ENCODE data around the gene GIMAP8.

GIMAP8 gene

GRCh38 chr7:150439967-150440366, 10.5 kb upstream of the GIMAP8 start:
- Histone ChIP-seq H3K9me3 (ENCODE audit: control insufficient read depth, insufficient read depth, low read length) (0 out of 2 replicates have a peak, but pooled peaks cover 4% of the 10 kb centered on the region), H3K9ac (ENCODE audit: low read depth, low read length) (no peak overlapping the region), H3K4me1 (ENCODE audit: insufficient read depth, low read length) (no peaks in the 10 kb centered on the region), H3K36me3 (ENCODE audit: insufficient read depth, low read length) (no peaks in the 10 kb centered on the region)

GRCh38 chr7:150441524-150441923, 8.9 kb upstream of the GIMAP8 start:
- Histone ChIP-seq H3K9ac (ENCODE audit: low read depth, low read length) (no peak overlapping the region), H3K9me3 (ENCODE audit: control insufficient read depth, insufficient read depth, low read length) (0 out of 2 replicates have a peak, but pooled peaks cover 4% of the 10 kb centered on the region), H3K4me1 (ENCODE audit: insufficient read depth, low read length) (no peaks in the 10 kb centered on the region), H3K36me3 (ENCODE audit: insufficient read depth, low read length) (no peaks in the 10 kb centered on the region)

GRCh38 chr7:150442811-150443210, 7.6 kb upstream of the GIMAP8 start:
- H3K4me1 ChIP-seq (ENCODE audit: insufficient read depth, low read length): no peaks in the 10 kb centered on the region
- no peaks in the 10 kb centered on the region for H3K36me3 ChIP-seq (ENCODE audit: insufficient read depth, low read length)
- H3K9me3 ChIP-seq (ENCODE audit: control insufficient read depth, insufficient read depth, low read length): 0 out of 2 replicates have a peak, but pooled peaks cover 4% of the 10 kb centered on the region
- no peak overlapping the region for H3K9ac ChIP-seq (ENCODE audit: low read depth, low read length)

GRCh38 chr7:150443793-150444540, 6.5 kb upstream of the GIMAP8 start:
- no peaks in the 10 kb centered on the region for H3K4me1 ChIP-seq (ENCODE audit: insufficient read depth, low read length)
- H3K9ac ChIP-seq (ENCODE audit: low read depth, low read length): no peak overlapping the region
- no peaks in the 10 kb centered on the region for H3K36me3 ChIP-seq (ENCODE audit: insufficient read depth, low read length)
- 0 out of 2 replicates have a peak, but pooled peaks cover 4% of the 10 kb centered on the region for H3K9me3 ChIP-seq (ENCODE audit: control insufficient read depth, insufficient read depth, low read length)

GRCh38 chr7:150444674-150445365, 5.6 kb upstream of the GIMAP8 start:
- Histone ChIP-seq H3K36me3 (ENCODE audit: insufficient read depth, low read length) (no peaks in the 10 kb centered on the region), H3K9me3 (ENCODE audit: control insufficient read depth, insufficient read depth, low read length) (0 out of 2 replicates have a peak, but pooled peaks cover 4% of the 10 kb centered on the region), H3K9ac (ENCODE audit: low read depth, low read length) (no peak overlapping the region), H3K4me1 (ENCODE audit: insufficient read depth, low read length) (no peaks in the 10 kb centered on the region)

- Histone ChIP-seq H3K9ac (ENCODE audit: low read depth, low read length) (no peak overlapping the region), H3K36me3 (ENCODE audit: insufficient read depth, low read length) (no peaks in the 10 kb centered on the region), H3K9me3 (ENCODE audit: control insufficient read depth, insufficient read depth, low read length) (0 out of 2 replicates have a peak, but pooled peaks cover 4% of the 10 kb centered on the region), H3K4me1 (ENCODE audit: insufficient read depth, low read length) (no peaks in the 10 kb centered on the region)
These were observed 4.0 kb upstream of the GIMAP8 start for GRCh38 chr7:150446288-150446938.

- H3K9ac ChIP-seq (ENCODE audit: low read depth, low read length): no peak overlapping the region
- no peaks in the 10 kb centered on the region for H3K4me1 ChIP-seq (ENCODE audit: insufficient read depth, low read length)
These were observed 2.3 kb upstream of the GIMAP8 start for GRCh38 chr7:150447966-150448788.

GRCh38 chr7:150448789-150449147, 1.7 kb upstream of the GIMAP8 start:
- no peaks in the 10 kb centered on the region for H3K36me3 ChIP-seq (ENCODE audit: insufficient read depth, low read length)
- no peaks in the 10 kb centered on the region for H3K9me3 ChIP-seq (ENCODE audit: control insufficient read depth, insufficient read depth, low read length)
- no peak overlapping the region for H3K9ac ChIP-seq (ENCODE audit: low read depth, low read length)
- no peaks in the 10 kb centered on the region for H3K4me1 ChIP-seq (ENCODE audit: insufficient read depth, low read length)

More at GRCh38 chr7:150447966-150448788, 2.3 kb upstream of the GIMAP8 start:
- Histone ChIP-seq H3K9me3 (ENCODE audit: control insufficient read depth, insufficient read depth, low read length) (no peaks in the 10 kb centered on the region), H3K36me3 (ENCODE audit: insufficient read depth, low read length) (no peaks in the 10 kb centered on the region)

GRCh38 chr7:150449206-150449952, 1.1 kb upstream of the GIMAP8 start:
- no peak overlapping the region for H3K9ac ChIP-seq (ENCODE audit: low read depth, low read length)
- H3K4me1 ChIP-seq (ENCODE audit: insufficient read depth, low read length): no peaks in the 10 kb centered on the region
- H3K9me3 ChIP-seq (ENCODE audit: control insufficient read depth, insufficient read depth, low read length): no peaks in the 10 kb centered on the region

GRCh38 chr7:150451097-150451793, 815 bp downstream of the GIMAP8 start:
- Histone ChIP-seq H3K9me3 (ENCODE audit: control insufficient read depth, insufficient read depth, low read length) (no peaks in the 10 kb centered on the region), H3K36me3 (ENCODE audit: insufficient read depth, low read length) (no peaks in the 10 kb centered on the region), H3K9ac (ENCODE audit: low read depth, low read length) (no peak overlapping the region), H3K4me1 (ENCODE audit: insufficient read depth, low read length) (no peaks in the 10 kb centered on the region)

More at GRCh38 chr7:150449206-150449952, 1.1 kb upstream of the GIMAP8 start:
- H3K36me3 ChIP-seq (ENCODE audit: insufficient read depth, low read length): no peaks in the 10 kb centered on the region

- H3K4me1 ChIP-seq (ENCODE audit: insufficient read depth, low read length): no peaks in the 10 kb centered on the region
- no peaks in the 10 kb centered on the region for H3K9me3 ChIP-seq (ENCODE audit: control insufficient read depth, insufficient read depth, low read length)
- H3K36me3 ChIP-seq (ENCODE audit: insufficient read depth, low read length): no peaks in the 10 kb centered on the region
- H3K9ac ChIP-seq (ENCODE audit: low read depth, low read length): no peak overlapping the region
These were observed 1.5 kb downstream of the GIMAP8 start for GRCh38 chr7:150451833-150452461.

- Histone ChIP-seq H3K4me1 (ENCODE audit: insufficient read depth, low read length) (no peaks in the 10 kb centered on the region), H3K9ac (ENCODE audit: low read depth, low read length) (no peak overlapping the region), H3K9me3 (ENCODE audit: control insufficient read depth, insufficient read depth, low read length) (no peaks in the 10 kb centered on the region), H3K36me3 (ENCODE audit: insufficient read depth, low read length) (no peaks in the 10 kb centered on the region)
These were observed 2.8 kb downstream of the GIMAP8 start for GRCh38 chr7:150453181-150453580.

GRCh38 chr7:150453892-150454291, 3.5 kb downstream of the GIMAP8 start:
- Histone ChIP-seq H3K36me3 (ENCODE audit: insufficient read depth, low read length) (no peaks in the 10 kb centered on the region), H3K9ac (ENCODE audit: low read depth, low read length) (no peak overlapping the region), H3K4me1 (ENCODE audit: insufficient read depth, low read length) (no peaks in the 10 kb centered on the region), H3K9me3 (ENCODE audit: control insufficient read depth, insufficient read depth, low read length) (no peaks in the 10 kb centered on the region)
